Smooth muscle cell of trachea (primary cell): ENCODE data around the gene TRAK2. TPM values are rescaled to one million over a fixed set of nuclear protein-coding genes. Genes with fewer than 3 reads are reported as not detected.

Experiments used
- total RNA-seq: library from RNA; depleted of rRNA; stranded (reverse); fragments of >200 nt; gene quantifications from 2 replicates; pipeline ENCODE4 v1.2.1, GENCODE V29; 2014

Gene TRAK2
- total RNA-seq: 53.4 and 66.8 TPM in 2 replicates

GRCh38 chr2:201451292-201452057 is at the start of gene TRAK2, which contains the start of gene STRADB:
Gene TRAK2, minus strand, starts transcription at chr2:201451458. Its CDS starts 30,951 bp downstream, at chr2:201420507.
Gene STRADB, plus strand, starts transcription at chr2:201451740. Its CDS starts 3,101 bp downstream, at chr2:201454841.

GRCh38 chr2:201357221-201357620 is 94.0 kb downstream of the TRAK2 start, which contains the start of gene FLACC1:
Gene FLACC1, minus strand, starts transcription at chr2:201357345. Its CDS starts 5,941 bp downstream, at chr2:201351404.

Other genes starting within 250 kb of the TRAK2 start
- gene CASP8, start 190.9 kb downstream of the TRAK2 start, total RNA-seq: 22.0 and 37.1 TPM in 2 replicates
- 1.3 and 2.0 TPM in 2 replicates for gene FLACC1, start 94.1 kb downstream of the TRAK2 start, total RNA-seq
- 45.1 and 55.1 TPM in 2 replicates for gene STRADB, start 282 bp upstream of the TRAK2 start, total RNA-seq
- 25.6 and 31.9 TPM in 2 replicates for gene TMEM237, start 192.0 kb upstream of the TRAK2 start, total RNA-seq
- gene MPP4, start 247.2 kb upstream of the TRAK2 start, total RNA-seq: 0.73 and 0.99 TPM in 2 replicates